ENCODE measurements around the gene TMEM82. TPM values are rescaled to one million over a fixed set of nuclear protein-coding genes. Genes with fewer than 3 reads are reported as not detected.
A peak's percentile ranks its signal among the peaks of the same experiment; 100 is the strongest.

Gene TMEM82
- total and polyA plus RNA-seq, 9 of the 15 experiments (the other 6 are each of a cell fraction or from before 2014, with no cell fraction given): not detected

- H2AFZ ChIP-seq (ENCODE audit: low read depth, low read length): no peak overlapping the region
- H3K4me2 ChIP-seq (ENCODE audit: insufficient read depth, low read length): no peak overlapping the region
- no peak for TF ChIP-seq ZSCAN29 (IDR thresholded peaks at IDR 0.05)
- TF ChIP-seq ZBTB40 (IDR thresholded peaks at IDR 0.05): peak; percentile 42; the same call in 1 of the 2 replicates
- peak; percentile 28; the same call in 1 of the 2 replicates for TF ChIP-seq ZBTB40 (CRISPR knock-in tag; IDR thresholded peaks at IDR 0.05)
- 77% methylated on average over 8 of the region's 8 CpGs for WGBS (ENCODE audit: insufficient coverage, low coverage, missing lambda C conversion rate)
- peaks cover 53% of the 10 kb centered on the region for H3K79me2 ChIP-seq (ENCODE audit: control insufficient read depth, insufficient read depth, low read length)
- H4K20me1 ChIP-seq (replicated peaks; ENCODE audit: control insufficient read depth, insufficient read depth, low read length): no peaks in the 10 kb centered on the region
- no peaks in the 10 kb centered on the region for H3K9me3 ChIP-seq (replicated peaks; ENCODE audit: control insufficient read depth, insufficient read depth, low read depth, low read length)
- no peak overlapping the region for H3K4me3 ChIP-seq
- H3K27ac ChIP-seq (ENCODE audit: extremely low read depth, low read depth, low read length): no peak overlapping the region
- intact Hi-C loops (cut with micrococcal nuclease): no loop called here
- no peak for ATAC-seq
- no TSS peak for BruUV-seq (replicated peaks)
- in situ Hi-C loops (cut with MboI): no loop called here
- CTCF ChIA-PET (ENCODE audit: low intra/inter-chr PET ratio): no interaction called here
- H3K27me3 ChIP-seq (ENCODE audit: control insufficient read depth in 2 of 2, insufficient read depth in 2 of 2, low read length in 2 of 2): no peaks in the 10 kb centered on the region
- no peak for FAIRE-seq
- POLR2A ChIA-PET: interaction anchor here (0.5 to 1.2 kb wide), 5 partner anchors 13 to 291 kb away, joined by 3 to 4 read pairs (median 3); no protein-coding TSS in a partner anchor
- no peak for DNase-seq (ENCODE audit: extremely low read depth in 1 of 4, low spot score in 3 of 4)
- H3K9ac ChIP-seq (ENCODE audit: insufficient read depth in 1 of 2, low read depth in 2 of 2, low read length in 2 of 2): 0 out of 4 replicates have a peak overlapping the region, but pooled peaks of 1 of the 2 experiments have one; percentile 18
- H3K4me1 ChIP-seq (replicated peaks in 1 of 2; ENCODE audit: control insufficient read depth in 2 of 2, insufficient read depth in 2 of 2, low read length in 2 of 2): peaks cover 0 to 11% of the 10 kb centered on the region in 2 experiments; a peak in 2 of 5 replicates
- no peaks in the 10 kb centered on the region for H3K9me1 ChIP-seq (ENCODE audit: control insufficient read depth, insufficient read depth, low read length)
- H3K36me3 ChIP-seq (ENCODE audit: control insufficient read depth, insufficient read depth, low read length): peaks cover 20% of the 10 kb centered on the region; the same call in 2 of the 3 replicates
Observed at GRCh38 chr1:15707239-15707925, 34.9 kb upstream of the TMEM82 start.
